GM18499 (cell line): ENCODE results near the gene ACIN1.
"Not testable (repeated sequence)": the region's sequence is repeated elsewhere in the genome, so short reads cannot be mapped to it uniquely, and the experiment has no call there.

Experiments used
- ATAC-seq: cut with Tn5 transposase; IDR thresholded peaks from one replicate; pipeline ENCODE4 v1.9.1; 2021; ENCODE audit warnings: moderate number of reproducible peaks; ENCODE audit not compliant: insufficient read depth, unreplicated experiment

ACIN1 gene

DNA sequence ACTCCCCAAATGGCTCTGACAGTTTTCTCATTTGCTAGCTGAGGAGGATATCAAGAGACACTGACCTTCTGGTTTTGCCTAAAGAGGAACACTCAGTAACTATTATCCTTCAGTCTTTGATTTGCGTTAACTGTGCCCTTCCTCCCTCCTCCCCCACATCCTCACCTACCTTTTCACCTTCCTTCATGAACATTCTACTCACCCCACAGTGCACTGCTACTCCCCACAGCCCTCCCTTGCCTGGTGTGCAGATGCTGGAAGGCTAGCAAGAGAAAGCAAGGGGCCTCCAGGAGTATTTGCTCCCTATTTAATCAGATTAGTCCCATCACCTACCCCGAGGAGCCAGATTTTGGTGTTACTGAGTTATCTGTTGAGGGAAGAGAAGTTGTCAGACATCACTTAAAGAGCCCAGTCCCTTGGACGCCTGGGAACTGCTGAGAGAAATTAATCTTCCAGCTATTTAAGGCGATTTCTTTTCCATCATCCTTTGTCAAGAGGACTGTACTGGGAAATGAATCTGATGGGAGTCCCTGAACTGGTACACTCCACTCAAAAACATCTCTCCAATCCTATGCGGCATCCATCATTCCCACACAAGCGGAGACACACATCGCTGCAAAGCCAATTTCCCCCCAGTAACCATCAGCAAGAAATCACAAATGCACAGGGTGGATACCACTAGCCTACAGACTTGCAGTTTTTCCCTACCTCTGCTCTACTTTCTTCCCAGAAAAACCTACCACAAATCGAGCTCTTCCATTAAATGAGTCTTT lies 71.7 kb downstream of the ACIN1 start:
- ATAC-seq: no peak

DNA sequence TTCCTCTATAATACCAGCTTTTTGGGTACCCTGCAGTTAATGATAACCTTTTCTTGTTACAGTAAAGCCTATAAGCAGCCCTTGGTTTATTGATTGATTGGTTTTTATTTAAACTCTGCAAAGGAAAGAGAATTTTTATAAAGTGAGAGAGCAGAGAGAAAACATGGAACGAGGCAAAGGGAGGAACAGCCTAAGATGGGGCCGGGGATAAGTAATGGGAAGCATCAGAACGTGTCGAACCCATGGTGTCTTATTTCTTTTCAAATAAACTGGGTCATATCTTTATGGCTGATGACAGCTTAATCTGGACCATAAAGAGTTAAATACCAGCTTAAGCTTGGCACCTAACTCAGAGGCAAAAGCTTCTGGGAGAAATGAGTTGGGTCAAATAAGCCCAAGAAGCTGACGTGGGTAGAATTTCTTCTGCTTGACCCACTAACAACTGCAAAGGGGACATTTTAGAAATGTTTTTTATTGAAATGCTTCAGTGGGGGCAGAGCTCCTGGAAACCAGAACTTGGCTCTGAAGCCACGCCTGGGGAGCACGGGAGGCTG lies 73.0 kb downstream of the ACIN1 start:
- ATAC-seq: no peak

DNA sequence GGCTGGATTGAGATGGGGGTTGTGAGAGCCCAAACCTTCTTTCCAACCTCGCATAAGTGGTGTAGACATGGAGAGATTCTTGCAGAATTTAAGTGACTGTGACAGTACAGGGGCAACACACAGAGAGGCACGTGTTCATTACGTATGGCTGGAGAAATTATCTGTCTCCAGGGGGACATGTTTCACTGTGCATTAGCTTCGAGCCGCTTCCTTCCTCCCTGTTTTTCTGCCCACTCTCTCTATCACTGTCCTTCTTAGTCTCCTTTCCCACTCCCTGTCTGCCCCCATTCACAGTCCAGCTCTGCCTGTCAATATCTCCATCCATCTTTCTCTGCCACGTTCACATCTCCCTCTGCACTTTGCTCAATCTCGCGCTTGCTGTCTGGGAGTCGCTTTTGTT lies 73.5 kb downstream of the ACIN1 start:
- no peak for ATAC-seq

DNA sequence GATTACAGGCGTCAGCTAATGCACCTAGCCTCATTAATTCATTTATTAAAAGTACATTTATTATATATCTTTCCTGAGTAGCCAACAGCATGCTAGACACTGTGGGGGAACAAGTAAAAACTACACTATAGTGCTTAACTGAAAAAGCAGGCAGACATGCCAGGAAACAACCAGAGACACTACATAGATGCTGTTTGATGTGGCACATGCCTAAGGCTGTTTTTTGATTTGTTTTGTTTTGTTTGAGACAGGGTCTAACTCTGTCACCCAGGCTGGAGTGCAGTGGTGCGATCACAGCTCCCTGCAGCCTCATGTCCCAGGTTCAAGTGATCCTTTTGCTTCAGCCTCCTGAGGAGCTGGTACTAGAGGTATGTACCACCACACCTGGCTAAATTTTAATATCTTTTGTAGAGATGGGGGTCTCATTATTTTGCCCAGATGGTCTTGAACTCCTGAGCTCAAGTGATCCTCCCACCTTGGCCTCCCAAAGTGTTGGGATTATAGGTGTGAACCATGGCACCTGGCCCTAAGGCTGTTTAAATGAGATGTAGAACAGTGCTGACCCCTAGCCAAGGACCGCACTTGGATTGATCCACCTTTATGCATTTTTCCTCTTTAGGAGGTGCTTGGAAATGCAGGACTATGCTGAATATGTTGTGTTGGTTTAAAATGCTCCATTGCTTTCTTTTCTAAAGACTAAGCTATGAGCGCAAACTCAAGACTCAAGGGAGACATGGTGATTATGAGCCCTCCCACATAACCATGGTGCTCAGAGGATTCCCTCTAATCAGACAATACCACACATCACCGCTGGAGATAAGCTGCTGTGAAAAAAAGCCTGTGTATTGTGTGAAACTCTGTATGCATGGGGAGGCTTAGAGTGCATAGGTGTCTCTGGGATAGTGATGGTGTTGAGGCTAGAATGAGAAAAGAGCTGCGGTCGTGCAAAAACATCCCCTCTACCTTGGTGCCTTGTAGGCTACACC lies 74.5 kb downstream of the ACIN1 start:
- ATAC-seq: no peak

DNA sequence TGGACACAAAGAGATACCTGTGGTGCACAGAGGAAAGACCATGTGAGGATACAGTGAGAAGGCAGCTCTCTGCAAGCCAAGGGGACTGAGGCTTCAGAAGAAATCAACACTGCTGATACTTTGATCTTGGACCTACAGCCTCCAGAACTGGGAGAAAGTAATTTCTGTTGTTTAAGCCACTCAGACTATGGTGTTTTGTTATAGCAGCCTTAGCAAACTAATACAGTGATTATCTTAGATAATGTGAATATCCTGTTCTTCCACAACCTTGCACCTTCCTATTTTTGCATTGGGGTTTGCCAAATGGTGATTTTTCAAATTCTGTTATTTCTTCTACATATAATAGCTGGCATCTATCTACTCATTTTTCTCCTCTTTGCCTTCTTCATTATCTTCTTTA lies 76.8 kb downstream of the ACIN1 start:
- no peak for ATAC-seq

DNA sequence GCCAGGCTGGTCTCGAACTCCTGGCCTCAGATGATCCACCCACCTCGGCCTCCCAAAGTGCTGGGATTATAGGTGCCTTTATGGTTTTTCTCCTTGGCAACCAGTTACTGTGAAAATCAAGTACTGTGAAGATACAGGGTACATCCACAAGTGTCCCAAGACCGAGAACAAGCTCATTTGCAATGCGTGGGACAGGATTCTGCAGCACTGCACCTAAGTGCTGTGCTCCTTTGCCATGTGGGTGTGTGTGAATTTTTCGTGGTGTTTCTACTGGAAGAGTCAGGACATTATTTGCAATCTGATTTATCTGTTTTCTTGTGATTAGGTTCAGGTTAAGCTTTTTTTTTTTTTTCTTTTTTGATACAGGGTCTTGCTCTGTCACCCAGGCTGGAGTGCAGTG lies 77.8 kb downstream of the ACIN1 start:
- no peak for ATAC-seq

DNA sequence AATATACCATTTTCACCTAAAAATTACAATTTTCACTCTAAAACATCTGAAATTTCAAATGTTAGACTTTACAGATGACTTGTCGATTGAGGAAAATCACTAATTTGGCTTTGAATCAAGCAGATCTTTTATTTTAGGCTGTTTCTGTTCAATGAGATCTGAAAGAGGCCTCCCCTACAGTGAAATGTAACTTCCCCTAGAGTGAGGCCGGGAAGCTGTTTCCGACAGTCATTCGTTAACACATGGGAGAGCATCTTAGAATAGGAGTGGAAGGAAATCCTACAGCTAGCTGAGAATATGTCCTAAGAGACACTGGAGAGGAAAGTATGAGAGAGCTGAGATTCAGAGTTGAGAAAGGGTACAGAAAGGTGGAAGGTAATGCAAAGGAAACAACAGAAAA lies 79.3 kb downstream of the ACIN1 start:
- ATAC-seq: no peak

DNA sequence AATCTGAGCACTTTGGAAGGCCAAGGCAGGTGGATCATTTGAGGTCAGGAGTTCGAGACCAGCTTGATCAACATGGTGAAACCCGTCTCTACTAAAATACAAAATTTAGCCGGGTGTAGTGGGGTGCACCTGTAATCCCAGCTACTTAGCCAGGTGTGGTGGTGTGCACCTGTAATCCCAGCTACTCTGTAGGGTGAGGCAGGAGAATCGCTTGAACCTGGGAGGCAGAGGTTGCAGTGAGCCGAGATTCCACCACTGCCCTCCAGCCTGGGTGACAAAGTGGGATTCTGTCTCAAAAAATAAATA lies 81.2 kb downstream of the ACIN1 start:
- not testable (repeated sequence) for ATAC-seq

DNA sequence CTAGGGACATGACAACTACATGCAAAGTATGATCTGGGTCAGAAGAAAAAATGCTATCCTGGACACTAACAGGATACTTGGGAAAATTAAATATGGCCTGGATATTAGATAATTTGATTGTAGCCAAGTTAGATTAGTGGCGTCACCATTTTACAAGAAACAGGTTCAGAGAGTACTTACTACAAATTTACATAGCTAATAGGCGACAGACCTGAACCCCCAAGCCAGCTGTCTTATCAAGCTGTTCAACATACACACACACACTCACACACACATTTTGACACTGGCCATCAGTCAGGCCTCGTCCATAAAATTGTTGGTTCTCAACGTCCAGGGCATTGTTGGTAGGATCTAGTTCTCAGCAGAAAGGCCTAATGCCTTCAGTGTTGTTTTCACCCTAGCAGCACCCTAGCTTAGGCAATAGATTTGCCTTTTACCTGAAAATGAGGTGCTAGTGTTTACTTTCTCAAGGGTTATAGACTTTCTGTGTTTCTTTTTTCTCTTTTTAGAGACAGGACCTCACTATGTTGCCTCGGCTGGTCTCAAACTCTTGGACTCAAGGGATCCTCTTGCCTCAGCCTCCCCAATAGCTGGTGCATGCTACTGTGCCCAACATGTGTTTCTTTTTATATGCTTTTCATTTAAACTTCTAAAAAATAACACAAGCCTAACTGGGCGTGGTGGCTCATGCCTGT lies 81.7 kb downstream of the ACIN1 start:
- ATAC-seq: no peak

DNA sequence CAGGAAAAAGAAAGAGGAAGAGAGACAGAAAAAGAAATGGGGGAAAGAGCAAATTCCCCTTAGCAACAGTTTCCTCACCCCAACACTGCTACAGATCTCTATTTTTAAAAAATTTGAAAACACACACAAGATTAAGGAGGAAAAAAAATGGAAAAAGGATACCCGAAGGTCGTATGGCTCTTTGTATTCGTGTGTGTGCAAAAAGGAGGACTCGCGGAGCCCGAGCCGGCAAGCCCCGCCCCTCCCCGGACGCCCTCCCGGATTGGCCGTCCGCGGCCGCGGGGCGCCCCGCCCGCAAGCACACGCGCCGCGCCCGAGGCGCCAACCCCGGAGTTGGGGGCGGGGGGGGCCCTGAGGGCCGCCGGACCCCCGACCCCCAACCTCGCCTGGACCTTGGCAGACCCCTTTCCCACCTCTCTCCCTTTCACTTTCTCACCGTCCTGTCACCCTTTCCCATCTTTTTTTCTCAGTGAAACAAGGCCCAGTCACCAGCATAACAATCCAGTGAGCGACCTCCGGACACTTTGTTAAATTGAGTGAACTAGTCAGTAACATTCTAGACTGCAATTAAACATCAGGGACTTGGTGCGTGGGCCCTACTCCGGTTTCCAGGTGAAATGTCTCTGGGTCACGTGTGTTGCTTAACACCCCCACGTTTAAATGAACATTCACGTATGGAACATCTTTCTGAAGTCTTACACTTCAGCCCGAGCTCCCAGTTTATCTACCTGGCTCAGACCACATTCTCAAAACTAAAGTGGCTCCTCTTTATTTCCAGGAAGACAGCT lies 84.8 kb downstream of the ACIN1 start, which contains the start of gene C14orf93:
Gene C14orf93 (minus strand): TSS at position 205 of the 788 bp plus-strand sequence. CDS start 11,120 bp downstream, outside the sequence.
- no peak for ATAC-seq

DNA sequence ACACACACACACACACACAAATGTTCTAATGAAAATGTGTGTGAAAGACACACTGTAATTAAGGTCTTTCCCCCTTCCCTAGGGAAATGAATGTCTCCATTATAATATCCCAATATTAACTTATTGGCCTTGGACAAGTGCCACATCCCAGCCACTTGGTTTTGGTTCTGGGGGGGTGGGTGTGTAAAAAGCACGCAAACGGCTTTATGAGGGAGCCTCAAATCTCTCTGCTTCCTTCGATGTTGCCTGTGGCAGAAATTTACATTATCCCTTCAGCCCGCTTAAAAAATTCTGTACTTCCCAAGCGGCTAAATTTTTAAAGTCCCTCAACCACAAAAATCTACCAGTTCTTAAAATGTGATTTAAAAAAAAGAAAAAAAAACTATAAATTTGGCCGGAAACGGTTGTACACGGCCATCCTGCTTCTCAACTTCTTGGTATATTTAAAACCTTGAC lies 85.4 kb downstream of the ACIN1 start:
- no peak for ATAC-seq

DNA sequence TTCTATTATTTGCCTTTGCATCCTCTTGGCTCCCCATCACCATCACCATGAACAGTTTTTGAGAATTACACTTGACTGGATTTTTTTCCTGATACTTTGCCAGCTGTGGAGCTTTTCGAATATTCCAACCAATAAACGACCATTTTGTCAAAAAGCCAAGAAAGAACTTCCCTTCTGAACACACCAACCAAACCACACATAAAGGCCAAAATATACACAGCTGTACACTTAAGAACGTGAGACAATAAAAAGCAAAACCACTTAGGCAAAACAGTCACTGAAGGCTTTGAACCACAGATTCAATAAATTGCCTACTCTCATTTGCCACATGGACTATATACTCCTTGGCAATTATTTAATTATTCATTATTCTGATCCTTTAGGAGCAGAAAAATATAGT lies 86.1 kb downstream of the ACIN1 start:
- ATAC-seq: no peak
